Bronchial epithelial cell (primary cell): Measurements from ENCODE around the gene LRRFIP2. TPM values are rescaled to one million over a fixed set of nuclear protein-coding genes. Genes with fewer than 3 reads are reported as not detected.
"Not testable (repeated sequence)": the region's sequence is repeated elsewhere in the genome, so short reads cannot be mapped to it uniquely, and the experiment has no call there.

Experiments
- DNase-seq: peaks from one replicate; pipeline ENCODE4 v3.0.0-alpha.2; 2010; ENCODE audit warnings: low read depth
- FAIRE-seq: peaks from 2 replicates; lab custom pipeline; 2011; peaks lifted over from hg19 to GRCh38; lab: Jason Lieb, UNC
- H3K27me3 ChIP-seq: 2 replicates; pipeline ENCODE4 v1.5.1; 2011; ENCODE audit warnings: low read length; ENCODE audit not compliant: control insufficient read depth, insufficient read depth
- H3K36me3 ChIP-seq: 2 replicates; pipeline ENCODE4 v1.5.1; 2011; ENCODE audit warnings: low read length; ENCODE audit not compliant: control insufficient read depth, insufficient read depth
- H3K4me3 ChIP-seq: 2 replicates; pipeline ENCODE4 v1.5.1; 2011; ENCODE audit warnings: mild to moderate bottlenecking, low read depth, low read length, control low read depth
- CTCF ChIP-seq: IDR thresholded peaks from 2 replicates; pipeline ENCODE4 v1.5.1; 2011; ENCODE audit warnings: mild to moderate bottlenecking, moderate library complexity, low read length, control low read depth, inconsistent platforms; ENCODE audit not compliant: insufficient read depth, severe bottlenecking
- total RNA-seq: library from RNA; depleted of rRNA; stranded (reverse); fragments of >200 nt; gene quantifications from 2 replicates; pipeline ENCODE4 v1.2.1, GENCODE V29; 2014

LRRFIP2 gene
- total RNA-seq, 1 donor from 2014 or later = 67.7 TPM

GRCh38 chr3:37218206-37218605 lies 43.8 kb upstream of the LRRFIP2 start:
- H3K27me3 ChIP-seq = no peaks in the 10 kb centered on the region
- no peak overlapping the region for H3K4me3 ChIP-seq
- FAIRE-seq (no peak), DNase-seq (no peak)
- no peak for TF ChIP-seq CTCF
- no peaks in the 10 kb centered on the region for H3K36me3 ChIP-seq

GRCh38 chr3:37217098-37217849 lies 42.9 kb upstream of the LRRFIP2 start:
- TF ChIP-seq CTCF = no peak
- Histone ChIP-seq H3K4me3 (no peak overlapping the region), H3K36me3 (no peaks in the 10 kb centered on the region), H3K27me3 (no peaks in the 10 kb centered on the region)
- DNase-seq (no peak), FAIRE-seq (no peak)

- H3K27me3 ChIP-seq = no peaks in the 10 kb centered on the region
- no peak for FAIRE-seq
- no peak for TF ChIP-seq CTCF
- no peak for DNase-seq
- H3K4me3 ChIP-seq = no peak overlapping the region
- no peaks in the 10 kb centered on the region for H3K36me3 ChIP-seq
Measured at GRCh38 chr3:37216597-37217097, 42.3 kb upstream of the LRRFIP2 start.

- no peaks in the 10 kb centered on the region for H3K27me3 ChIP-seq
- no peak overlapping the region for H3K4me3 ChIP-seq
- TF ChIP-seq CTCF = no peak
- no peaks in the 10 kb centered on the region for H3K36me3 ChIP-seq
- FAIRE-seq = no peak
- DNase-seq = no peak
Measured at GRCh38 chr3:37214076-37214475, 39.7 kb upstream of the LRRFIP2 start.

- FAIRE-seq (no peak), DNase-seq (peak; percentile 70)
- Histone ChIP-seq H3K4me3 (no peak overlapping the region), H3K27me3 (no peaks in the 10 kb centered on the region), H3K36me3 (no peaks in the 10 kb centered on the region)
- TF ChIP-seq CTCF = no peak
Measured at GRCh38 chr3:37210230-37210629, 35.8 kb upstream of the LRRFIP2 start.

- not testable (repeated sequence) for DNase-seq, H3K4me3 ChIP-seq, H3K36me3 ChIP-seq, FAIRE-seq, H3K27me3 ChIP-seq
Measured at GRCh38 chr3:37208576-37208975, 34.2 kb upstream of the LRRFIP2 start.

- H3K27me3 ChIP-seq, DNase-seq, H3K4me3 ChIP-seq, FAIRE-seq, H3K36me3 ChIP-seq: not testable (repeated sequence)
Measured at GRCh38 chr3:37208008-37208407, 33.6 kb upstream of the LRRFIP2 start.

- H3K4me3 ChIP-seq, H3K27me3 ChIP-seq, H3K36me3 ChIP-seq, FAIRE-seq: not testable (repeated sequence)
- peak; percentile 53 for DNase-seq
Measured at GRCh38 chr3:37206041-37206440, 31.7 kb upstream of the LRRFIP2 start.
